RPMI7951 (cell line): ENCODE data around the gene NBEAL2. TPM values are rescaled to one million over a fixed set of nuclear protein-coding genes. Genes with fewer than 3 reads are reported as not detected.

Source experiments
- DNase-seq: peaks from one replicate; pipeline ENCODE4 v3.0.0-alpha.2; 2012; ENCODE audit warnings: low read depth
- total RNA-seq: library from RNA; depleted of rRNA; stranded (reverse); fragments of >200 nt; shearing (Covaris generic); gene quantifications from 2 replicates; pipeline ENCODE4 v1.2.3, GENCODE V29; 2014; rRNA removed

Gene NBEAL2
- total RNA-seq, 1 experiment from 2014 or later = 4.1 TPM

- no peak for DNase-seq
Measured at GRCh38 chr3:47042231-47042791, 62.8 kb downstream of the NBEAL2 start.

GRCh38 chr3:47047069-47047468, 67.6 kb downstream of the NBEAL2 start:
- no peak for DNase-seq

- no peak for DNase-seq
Measured at GRCh38 chr3:47047673-47048072, 68.2 kb downstream of the NBEAL2 start.

- DNase-seq = no peak
Measured at GRCh38 chr3:47054412-47054811, 74.9 kb downstream of the NBEAL2 start.

GRCh38 chr3:47056705-47057104, 77.2 kb downstream of the NBEAL2 start:
- DNase-seq = no peak

DNA sequence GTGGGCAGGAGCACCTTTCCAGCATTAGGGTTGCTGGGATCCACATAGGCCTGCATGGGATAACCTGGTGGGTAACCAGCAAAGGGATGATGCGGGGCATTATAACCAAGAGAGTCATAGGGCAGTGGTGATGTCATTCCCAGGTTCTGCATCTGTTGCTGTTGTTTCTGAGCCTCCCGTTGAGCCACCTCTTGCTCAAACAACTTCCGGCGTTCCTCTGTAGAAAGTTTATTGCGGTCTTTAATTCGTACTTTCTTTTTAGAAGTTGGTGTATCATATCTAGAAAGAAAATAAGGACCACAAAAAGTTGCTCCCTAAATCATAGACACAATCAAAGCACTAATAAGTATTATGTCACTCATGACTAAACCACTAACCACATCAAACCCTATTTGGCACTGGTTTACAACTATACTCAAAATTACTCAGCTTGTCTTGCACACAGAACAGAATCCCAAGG, 77.8 kb downstream of the NBEAL2 start:
- DNase-seq = peak; percentile 12

Other genes with a start within 250 kb of the NBEAL2 start
- not detected in 2 replicates for gene MYL3, start 116.2 kb upstream of the NBEAL2 start, total RNA-seq
- not detected in 2 replicates for gene PTH1R, start 101.9 kb upstream of the NBEAL2 start, total RNA-seq
- 32.1 and 48.9 TPM in 2 replicates for gene CCDC12, start 2.9 kb upstream of the NBEAL2 start, total RNA-seq
- 17.5 and 21.1 TPM in 2 replicates for gene SETD2, start 184.4 kb downstream of the NBEAL2 start, total RNA-seq